Neuronal stem cell (in vitro differentiated cells): Measurements from ENCODE around the gene SH3BP1.

ENCODE experiments used
- DNase-seq: peaks from one replicate; pipeline ENCODE4 v3.0.0-alpha.2; 2013; ENCODE audit warnings: low spot score
- H2AFZ ChIP-seq: one replicate; pipeline ENCODE4 v1.6.1; 2013; ENCODE audit warnings: mild to moderate bottlenecking, low read length, inconsistent platforms
- H2AK5ac ChIP-seq: 2 replicates; pipeline ENCODE4 v1.6.1; 2013; ENCODE audit warnings: low read depth, mild to moderate bottlenecking, inconsistent platforms, low read length, moderate library complexity, mixed read lengths
- H2BK120ac ChIP-seq: 2 replicates; pipeline ENCODE4 v1.6.1; 2013; ENCODE audit warnings: low read depth, mild to moderate bottlenecking, inconsistent platforms, low read length, moderate library complexity, mixed read lengths
- H2BK12ac ChIP-seq: one replicate; pipeline ENCODE4 v1.6.1; 2013; ENCODE audit warnings: low read length, inconsistent platforms
- H2BK15ac ChIP-seq: 2 replicates; pipeline ENCODE4 v1.6.1; 2013; ENCODE audit warnings: mild to moderate bottlenecking, low read length, inconsistent platforms, mixed read lengths
- H2BK5ac ChIP-seq: one replicate; pipeline ENCODE4 v1.6.1; 2013; ENCODE audit warnings: inconsistent platforms, mild to moderate bottlenecking, low read length, moderate library complexity
- H3K14ac ChIP-seq: one replicate; pipeline ENCODE4 v1.6.1; 2013; ENCODE audit warnings: low read length, inconsistent platforms
- H3K18ac ChIP-seq: 2 replicates; pipeline ENCODE4 v1.6.1; 2013; ENCODE audit warnings: low read length, inconsistent platforms
- H3K23ac ChIP-seq: 2 replicates; pipeline ENCODE4 v1.6.1; 2013; ENCODE audit warnings: low read depth, mild to moderate bottlenecking, mixed read lengths, low read length, inconsistent platforms; ENCODE audit not compliant: poor library complexity
- H3K27ac ChIP-seq: replicated peaks from 3 replicates; pipeline ENCODE4 v1.5.1; 2013; ENCODE audit warnings: low read length, inconsistent platforms
- H3K27me3 ChIP-seq, 3 experiments: 2 replicates each; pipeline ENCODE4 v1.6.1; 2013; ENCODE audit warnings: low read length in 3 of 3, mild to moderate bottlenecking in 2 of 3, inconsistent platforms in 1 of 3, low read depth in 1 of 3, mixed read lengths in 1 of 3, moderate library complexity in 1 of 3; ENCODE audit not compliant: control insufficient read depth in 3 of 3, insufficient read depth in 3 of 3
- H3K36me3 ChIP-seq, 2 donors: replicated peaks in 1 of 2; 2 replicates each; pipeline ENCODE4 v1.6.1; 2013; ENCODE audit warnings: low read length in 2 of 2; ENCODE audit not compliant: control insufficient read depth in 2 of 2, insufficient read depth in 2 of 2
- H3K4ac ChIP-seq: 2 replicates; pipeline ENCODE4 v1.6.1; 2013; ENCODE audit warnings: inconsistent platforms, mild to moderate bottlenecking, low read length, moderate library complexity
- H3K4me1 ChIP-seq, 2 donors: 1 replicate in 1 of 2; 2 replicates in 1 of 2; pipeline ENCODE4 v1.6.1; 2013; ENCODE audit warnings: low read length in 2 of 2, low read depth in 1 of 2; ENCODE audit not compliant: control insufficient read depth in 2 of 2, insufficient read depth in 1 of 2
- H3K4me2 ChIP-seq: one replicate; pipeline ENCODE4 v1.6.1; 2013; ENCODE audit warnings: mild to moderate bottlenecking, low read length, inconsistent platforms; ENCODE audit not compliant: insufficient read depth, poor library complexity, severe bottlenecking
- H3K4me3 ChIP-seq, 2 donors: 2 replicates each; pipeline ENCODE4 v1.5.1; 2013; ENCODE audit warnings: low read length in 2 of 2, mild to moderate bottlenecking in 2 of 2, inconsistent platforms in 1 of 2, moderate library complexity in 1 of 2
- H3K79me1 ChIP-seq: one replicate; pipeline ENCODE4 v1.6.1; 2013; ENCODE audit warnings: low read depth, mild to moderate bottlenecking, inconsistent platforms, low read length, moderate library complexity
- H3K9ac ChIP-seq: one replicate; pipeline ENCODE4 v1.6.1; 2013; ENCODE audit warnings: mild to moderate bottlenecking, low read depth, low read length, inconsistent platforms; ENCODE audit not compliant: poor library complexity
- H3K9me3 ChIP-seq, 2 donors: replicated peaks in 1 of 2; 2 replicates each; pipeline versions ENCODE3 to v1.6.1; 2013; ENCODE audit warnings: low read length in 2 of 2, mild to moderate bottlenecking in 2 of 2, inconsistent platforms in 1 of 2, low read depth in 1 of 2, mixed read lengths in 1 of 2, moderate library complexity in 1 of 2; ENCODE audit not compliant: control insufficient read depth in 2 of 2, insufficient read depth in 1 of 2
- H4K8ac ChIP-seq: one replicate; pipeline ENCODE4 v1.6.1; 2013; ENCODE audit warnings: low read depth, mild to moderate bottlenecking, inconsistent platforms, low read length, moderate library complexity
- H4K91ac ChIP-seq: one replicate; pipeline ENCODE4 v1.6.1; 2013; ENCODE audit warnings: low read length, low read depth, mild to moderate bottlenecking, inconsistent platforms; ENCODE audit not compliant: poor library complexity
- WGBS, 2 donors: extraction: QIAGEN DNeasy Blood & Tissue Kit; methylation state at CpG; one replicate each; pipeline ENCODE4 v1.1.7; 2013; ENCODE audit warnings: missing lambda C conversion rate in 2 of 2, mixed read lengths in 1 of 2; ENCODE audit not compliant: insufficient read length in 2 of 2, insufficient replicate concordance in 1 of 2; ENCODE audit errors: extremely low coverage in 2 of 2; 5-methylcytosine and 5-hydroxymethylcytosine counted together

The SH3BP1 gene

DNA sequence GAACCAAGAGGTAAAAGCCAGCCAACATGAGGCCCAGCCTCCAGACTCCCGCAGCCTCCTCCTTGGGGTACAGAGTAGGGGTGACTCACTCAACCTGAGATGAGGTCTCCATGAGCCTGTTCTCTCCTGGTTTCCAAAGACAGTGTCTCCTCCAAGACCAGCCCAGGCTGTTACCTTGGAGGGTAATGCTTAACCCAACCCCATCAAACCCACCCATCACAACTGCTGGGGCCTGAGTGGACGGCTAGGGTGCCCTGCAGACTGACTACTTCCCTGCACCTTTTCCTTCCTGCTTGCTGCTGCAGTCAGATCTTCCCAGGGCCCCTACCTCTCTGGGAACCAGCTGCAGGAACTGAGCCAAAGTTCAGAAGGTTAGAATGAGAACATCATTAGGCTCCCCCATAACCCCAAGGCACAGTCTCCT lies 41.5 kb downstream of the SH3BP1 start:
- Histone ChIP-seq H2BK12ac (no peak overlapping the region), H3K4me1 (peaks cover 8% of the 10 kb centered on the region in 2 donors), H3K23ac (no peak overlapping the region), H3K36me3 (no peaks in the 10 kb centered on the region), H3K4me3 (no peak overlapping the region), H2AFZ (no peak overlapping the region), H2BK120ac (no peak overlapping the region), H3K27ac (no peak overlapping the region), H2BK5ac (no peak overlapping the region), H3K9ac (no peak overlapping the region), H3K4ac (no peak overlapping the region), H2BK15ac (peak overlapping the region; percentile 66), H2AK5ac (peak overlapping the region; percentile 88), H3K79me1 (no peaks in the 10 kb centered on the region), H3K9me3 (no peaks in the 10 kb centered on the region), H3K14ac (no peak overlapping the region), H4K91ac (no peak overlapping the region), H3K27me3 (peaks cover 0 to 2% (median 0%) of the 10 kb centered on the region in 3 experiments), H4K8ac (no peak overlapping the region), H3K18ac (no peak overlapping the region), H3K4me2 (no peak overlapping the region)
- no peak for DNase-seq
- WGBS, 2 donors = no CpG with 5 or more reads among the region's 2 CpGs

- Histone ChIP-seq H3K79me1 (peaks cover under 1% of the 10 kb centered on the region), H2BK12ac (peak overlapping the region; percentile 66), H3K14ac (no peak overlapping the region), H3K4me2 (no peak overlapping the region), H2BK5ac (no peak overlapping the region), H3K4ac (no peak overlapping the region), H3K36me3 (no peaks in the 10 kb centered on the region), H4K91ac (no peak overlapping the region), H3K23ac (no peak overlapping the region), H3K27me3 (peaks cover 0 to 2% (median 0%) of the 10 kb centered on the region in 3 experiments), H2BK120ac (no peak overlapping the region), H3K27ac (no peak overlapping the region), H3K4me3 (no peak overlapping the region), H2AFZ (no peak overlapping the region), H3K9ac (no peak overlapping the region), H2AK5ac (peak overlapping the region; percentile 18), H2BK15ac (peak overlapping the region; percentile 66), H3K9me3 (no peaks in the 10 kb centered on the region), H3K4me1 (peaks cover 3 to 5% of the 10 kb centered on the region in 2 donors), H4K8ac (no peak overlapping the region), H3K18ac (peak overlapping the region; percentile 51)
- DNase-seq = peak; percentile 63
- no CpG with 5 or more reads among the region's 6 CpGs for WGBS, 2 donors
These were observed 42.1 kb downstream of the SH3BP1 start for GRCh38 chr22:37681556-37682049.

DNA sequence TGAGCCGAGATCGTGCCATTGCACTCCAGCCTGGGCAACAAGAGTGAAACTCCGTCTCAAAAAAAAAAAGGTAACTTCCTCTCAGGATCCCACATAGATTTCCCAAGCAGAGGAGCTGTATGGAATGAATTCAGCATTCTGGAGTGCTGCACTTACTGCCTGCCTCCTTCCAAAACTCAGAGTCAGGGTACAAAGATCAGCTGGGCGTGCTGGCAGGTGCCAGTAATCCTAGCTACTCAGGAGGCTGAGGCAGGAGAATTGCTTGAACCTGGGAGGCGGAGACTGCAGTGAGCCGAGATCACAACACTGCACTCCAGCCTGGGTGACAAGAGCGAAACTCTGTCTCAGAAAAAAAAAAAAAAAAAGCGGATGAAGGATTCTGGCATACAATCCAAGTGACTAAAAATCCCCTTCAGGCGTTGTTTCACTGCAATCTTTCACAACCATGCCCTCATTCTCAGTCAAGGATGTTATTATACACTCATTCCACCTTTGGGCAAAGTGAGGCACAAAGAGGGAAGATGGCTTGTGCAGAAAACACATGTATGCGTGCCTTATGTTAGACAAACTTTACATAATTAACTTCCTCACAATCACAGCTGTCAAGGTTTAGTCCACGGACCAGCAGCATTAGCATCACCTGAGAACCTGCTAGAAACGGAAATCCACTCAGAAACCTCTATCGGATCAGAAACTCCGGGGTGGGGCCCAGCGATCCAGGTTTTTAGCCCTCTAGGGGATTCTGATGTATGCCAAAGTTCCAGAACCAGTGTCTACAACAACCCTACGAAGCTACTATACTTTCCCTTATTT lies 45.5 kb downstream of the SH3BP1 start:
- no peak overlapping the region for H4K8ac ChIP-seq
- H3K18ac ChIP-seq = no peak overlapping the region
- H2BK12ac ChIP-seq = no peak overlapping the region
- no peak overlapping the region for H3K4ac ChIP-seq
- peaks cover 0 to 4% of the 10 kb centered on the region in 2 donors for H3K4me1 ChIP-seq
- H2BK15ac ChIP-seq = no peak overlapping the region
- H3K23ac ChIP-seq = no peak overlapping the region
- no peak overlapping the region for H3K9ac ChIP-seq
- no peak overlapping the region for H3K4me2 ChIP-seq
- H3K4me3 ChIP-seq = no peak overlapping the region
- no peak for DNase-seq
- no peak overlapping the region for H3K14ac ChIP-seq
- no peak overlapping the region for H3K27ac ChIP-seq
- H2AK5ac ChIP-seq = no peak overlapping the region
- H3K27me3 ChIP-seq = no peaks in the 10 kb centered on the region
- WGBS, 2 donors = no CpG with 5 or more reads among the region's 16 CpGs
- peaks cover 9 to 17% of the 10 kb centered on the region in 2 donors for H3K36me3 ChIP-seq
- H4K91ac ChIP-seq = no peak overlapping the region
- no peak overlapping the region for H2BK5ac ChIP-seq
- H2BK120ac ChIP-seq = no peak overlapping the region
- H3K79me1 ChIP-seq = peaks cover 3% of the 10 kb centered on the region
- peak overlapping the region; percentile 97 for H2AFZ ChIP-seq
- no peaks in the 10 kb centered on the region for H3K9me3 ChIP-seq
